ENCODE measurements around the gene HK3. TPM values are rescaled to one million over a fixed set of nuclear protein-coding genes. Genes with fewer than 3 reads are reported as not detected.

HK3 gene
- polyA plus RNA-seq, 2 donors: 0.49 to 1.6 TPM

DNA sequence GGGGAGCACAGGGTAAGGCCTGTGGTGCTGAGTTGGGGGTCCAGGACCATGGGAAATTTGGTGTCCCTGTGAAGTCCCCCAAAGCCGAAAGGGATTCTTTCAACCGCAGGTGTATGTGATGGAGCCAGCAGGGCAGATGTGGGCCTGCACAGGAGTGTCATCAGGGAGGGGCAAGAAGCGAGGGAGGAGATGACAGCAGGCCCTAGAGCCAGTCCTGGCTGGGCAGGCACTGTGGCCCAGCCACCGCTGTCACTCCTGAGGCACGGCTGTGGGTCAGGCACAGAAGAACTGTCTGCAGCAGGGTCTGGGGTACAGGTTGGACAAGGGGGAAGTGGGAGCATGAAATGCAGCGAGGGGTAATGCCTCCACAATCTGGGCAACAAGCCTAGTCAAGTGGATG lies 4.8 kb downstream of the HK3 start:
- Histone ChIP-seq H3K36me3 (ENCODE audit: control insufficient read depth in 2 of 2, insufficient read depth in 2 of 2, low read length in 1 of 2) (no peaks in the 10 kb centered on the region), H3K27me3 (ENCODE audit: control insufficient read depth in 1 of 2, insufficient read depth in 2 of 2, low read length in 2 of 2) (no peaks in the 10 kb centered on the region), H3K9me3 (ENCODE audit: control insufficient read depth in 2 of 2, insufficient read depth in 1 of 2, low read depth in 1 of 2, low read length in 1 of 2) (no peaks in the 10 kb centered on the region), H3K4me1 (ENCODE audit: control insufficient read depth in 2 of 2, insufficient read depth in 2 of 2, low read length in 1 of 2) (no peaks in the 10 kb centered on the region), H3K4me3 (ENCODE audit: low read depth in 1 of 2, low read length in 2 of 2) (no peak overlapping the region), H3K27ac (ENCODE audit: low read depth in 2 of 2, low read length in 1 of 2) (no peak overlapping the region)
- WGBS, 2 donors: 82 to 84% methylated on average over 6 of the region's 6 CpGs

DNA sequence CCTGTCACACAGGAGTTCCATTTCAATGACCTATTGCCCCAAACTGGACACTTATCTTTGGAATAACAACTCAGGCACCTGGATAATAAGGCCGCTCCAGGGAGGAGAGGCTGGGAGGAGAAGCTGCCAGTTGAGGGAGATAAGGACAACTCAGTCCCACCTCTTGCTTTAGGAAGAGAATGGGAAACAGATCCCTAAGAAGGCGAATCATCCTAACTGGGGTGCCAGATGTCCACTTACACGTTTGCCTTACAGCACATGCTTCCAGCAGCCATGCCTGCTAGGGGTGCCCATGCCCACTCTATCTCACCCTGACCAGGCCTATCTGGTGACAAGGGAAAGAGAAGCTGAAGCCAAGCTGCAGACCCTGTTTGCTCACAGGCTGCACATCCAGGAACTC lies 6.5 kb downstream of the HK3 start:
- 58 to 60% methylated on average over 3 of the region's 3 CpGs for WGBS, 2 donors

DNA sequence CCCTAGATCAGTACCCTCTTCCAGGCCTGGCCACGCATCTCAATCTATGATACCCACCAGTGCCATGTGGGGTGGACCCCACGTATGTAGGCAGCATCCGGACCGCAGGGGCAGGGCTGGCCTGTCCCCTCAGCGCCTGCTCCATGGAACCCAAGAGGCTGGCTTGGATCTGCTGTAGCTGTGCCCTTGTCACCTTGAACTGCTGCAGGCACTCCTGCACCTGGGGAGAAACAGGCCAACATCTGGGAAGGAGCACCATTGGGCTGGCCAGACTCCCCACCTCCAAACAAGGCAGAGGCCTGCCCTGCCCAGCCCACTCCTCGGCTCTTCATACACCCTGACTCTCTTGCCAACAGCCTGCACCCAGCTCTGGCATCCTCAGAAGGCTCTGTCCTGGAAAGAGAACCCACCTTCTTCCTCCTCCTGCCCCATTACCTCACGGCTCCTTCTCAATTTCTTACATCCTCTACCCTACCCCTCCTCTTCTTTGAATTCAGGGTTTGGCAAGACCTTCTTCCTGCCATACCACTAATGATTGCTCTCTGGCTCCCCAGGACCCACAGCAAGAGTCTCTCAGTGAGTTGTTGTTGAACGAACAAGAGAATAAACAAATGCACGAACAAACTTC lies 7.7 kb downstream of the HK3 start:
- no peaks in the 10 kb centered on the region for H3K4me1 ChIP-seq (ENCODE audit: control insufficient read depth in 2 of 2, insufficient read depth in 2 of 2, low read length in 1 of 2)
- H3K4me3 ChIP-seq (ENCODE audit: low read depth in 1 of 2, low read length in 2 of 2): no peak overlapping the region
- H3K36me3 ChIP-seq (ENCODE audit: control insufficient read depth in 2 of 2, insufficient read depth in 2 of 2, low read length in 1 of 2): no peaks in the 10 kb centered on the region
- 73 to 83% methylated on average over 9 of the region's 9 CpGs for WGBS, 2 donors
- H3K9me3 ChIP-seq (ENCODE audit: control insufficient read depth in 2 of 2, insufficient read depth in 1 of 2, low read depth in 1 of 2, low read length in 1 of 2): no peaks in the 10 kb centered on the region
- H3K27me3 ChIP-seq (ENCODE audit: control insufficient read depth in 1 of 2, insufficient read depth in 2 of 2, low read length in 2 of 2): no peaks in the 10 kb centered on the region
- H3K27ac ChIP-seq (ENCODE audit: low read depth in 2 of 2, low read length in 1 of 2): no peak overlapping the region

More for the DNA sequence above, 6.5 kb downstream of the HK3 start:
- H3K27ac ChIP-seq (ENCODE audit: low read depth in 2 of 2, low read length in 1 of 2): no peak overlapping the region
- H3K36me3 ChIP-seq (ENCODE audit: control insufficient read depth in 2 of 2, insufficient read depth in 2 of 2, low read length in 1 of 2): no peaks in the 10 kb centered on the region
- no peaks in the 10 kb centered on the region for H3K27me3 ChIP-seq (ENCODE audit: control insufficient read depth in 1 of 2, insufficient read depth in 2 of 2, low read length in 2 of 2)
- H3K4me1 ChIP-seq (ENCODE audit: control insufficient read depth in 2 of 2, insufficient read depth in 2 of 2, low read length in 1 of 2): no peaks in the 10 kb centered on the region
- H3K9me3 ChIP-seq (ENCODE audit: control insufficient read depth in 2 of 2, insufficient read depth in 1 of 2, low read depth in 1 of 2, low read length in 1 of 2): no peaks in the 10 kb centered on the region
- H3K4me3 ChIP-seq (ENCODE audit: low read depth in 1 of 2, low read length in 2 of 2): no peak overlapping the region

DNA sequence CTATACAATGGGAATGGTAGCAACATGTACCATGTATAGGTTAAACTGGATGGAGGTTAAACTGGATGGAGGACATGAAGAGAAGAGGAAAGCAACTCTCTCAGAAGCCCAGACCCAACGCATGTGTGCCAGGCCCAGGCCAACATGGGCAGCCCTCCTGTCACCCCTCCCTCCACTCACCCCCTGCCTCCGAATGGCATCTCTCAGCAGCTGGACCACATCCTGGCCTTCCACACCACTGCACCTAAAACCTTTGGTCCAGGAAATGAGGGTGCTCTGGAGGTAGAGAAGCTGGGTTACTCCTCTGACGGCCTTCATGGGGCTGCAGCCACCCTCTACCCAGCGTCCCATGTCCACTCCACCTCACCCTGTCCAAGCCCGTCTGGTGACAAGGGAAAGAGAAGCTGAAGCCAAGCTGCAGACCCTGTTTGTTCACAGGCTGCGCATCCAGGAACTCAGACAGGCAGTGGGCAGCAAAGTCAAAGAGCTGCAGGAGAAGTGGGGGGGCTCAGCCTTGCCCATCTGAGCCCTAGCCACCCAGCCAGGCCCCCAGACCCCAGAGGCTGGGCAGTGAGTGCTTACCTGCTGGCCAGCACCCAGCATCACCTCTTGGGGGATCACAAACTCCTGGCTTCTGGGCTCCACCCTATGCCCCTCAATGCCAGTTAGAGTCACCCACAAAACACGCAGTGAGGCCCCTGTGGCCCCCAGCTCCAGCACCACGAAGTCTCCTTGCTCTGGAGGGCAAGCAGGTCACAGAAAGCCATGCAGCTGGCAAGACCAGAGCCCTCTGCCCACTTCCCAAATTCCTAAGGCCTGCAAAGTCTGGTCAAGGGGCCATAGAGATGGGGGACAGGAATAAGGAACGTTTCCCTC lies 8.5 kb downstream of the HK3 start:
- Histone ChIP-seq H3K4me3 (ENCODE audit: low read depth in 1 of 2, low read length in 2 of 2) (no peak overlapping the region), H3K4me1 (ENCODE audit: control insufficient read depth in 2 of 2, insufficient read depth in 2 of 2, low read length in 1 of 2) (no peaks in the 10 kb centered on the region), H3K36me3 (ENCODE audit: control insufficient read depth in 2 of 2, insufficient read depth in 2 of 2, low read length in 1 of 2) (no peaks in the 10 kb centered on the region), H3K27me3 (ENCODE audit: control insufficient read depth in 1 of 2, insufficient read depth in 2 of 2, low read length in 2 of 2) (no peaks in the 10 kb centered on the region), H3K9me3 (ENCODE audit: control insufficient read depth in 2 of 2, insufficient read depth in 1 of 2, low read depth in 1 of 2, low read length in 1 of 2) (no peaks in the 10 kb centered on the region), H3K27ac (ENCODE audit: low read depth in 2 of 2, low read length in 1 of 2) (no peak overlapping the region)
- 77% methylated on average over 9 of the region's 9 CpGs for WGBS, 2 donors

DNA sequence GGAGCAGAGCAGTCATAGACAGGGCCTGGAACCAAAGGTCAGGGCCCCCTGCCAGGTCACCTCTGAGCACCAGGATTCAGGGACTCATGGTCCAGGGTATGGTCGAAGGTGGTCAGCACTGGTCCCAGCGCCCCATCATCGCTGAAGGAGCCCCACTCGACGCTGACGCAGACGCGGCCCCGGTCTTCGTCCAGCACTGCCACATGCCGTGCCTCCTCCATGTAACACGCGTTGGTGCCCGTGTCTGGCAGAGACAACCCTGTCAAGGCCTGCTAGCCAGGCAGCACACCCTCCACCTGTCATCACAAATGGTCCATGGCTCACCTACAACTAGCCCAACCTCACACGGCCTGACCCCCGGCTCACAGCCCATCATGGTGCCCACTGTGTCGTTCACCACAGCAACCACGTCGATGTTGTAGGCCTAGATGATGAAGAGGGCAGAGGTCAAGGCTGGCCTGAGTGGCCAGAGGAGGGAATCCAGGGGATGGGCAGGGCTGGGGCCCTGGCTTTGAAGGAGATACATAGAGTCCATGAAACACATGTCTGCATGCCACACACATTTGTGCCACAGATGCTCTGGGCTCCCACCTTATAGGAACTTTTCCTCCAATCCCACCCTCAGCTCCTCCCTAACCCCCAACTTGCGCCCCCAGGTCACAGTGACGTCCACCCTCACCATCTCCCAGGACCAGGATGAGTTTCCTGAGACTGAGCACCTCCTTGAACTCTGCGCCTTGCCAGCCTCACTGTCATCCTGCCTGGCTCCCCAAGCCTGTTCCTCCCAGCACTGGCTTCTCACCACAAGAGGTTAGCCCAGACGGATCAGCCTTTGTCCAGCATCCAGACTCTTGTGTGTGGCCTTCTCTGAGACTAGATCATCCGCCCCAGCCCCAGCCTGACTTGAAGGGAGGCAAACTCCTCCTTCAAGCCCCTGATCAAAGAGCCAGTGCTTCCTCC lies 9.5 kb downstream of the HK3 start:
- no peaks in the 10 kb centered on the region for H3K36me3 ChIP-seq (ENCODE audit: control insufficient read depth in 2 of 2, insufficient read depth in 2 of 2, low read length in 1 of 2)
- H3K4me1 ChIP-seq (ENCODE audit: control insufficient read depth in 2 of 2, insufficient read depth in 2 of 2, low read length in 1 of 2): no peaks in the 10 kb centered on the region
- 89 to 90% methylated on average over 24 of the region's 24 CpGs for WGBS, 2 donors
- H3K27me3 ChIP-seq (ENCODE audit: control insufficient read depth in 1 of 2, insufficient read depth in 2 of 2, low read length in 2 of 2): no peaks in the 10 kb centered on the region
- no peaks in the 10 kb centered on the region for H3K9me3 ChIP-seq (ENCODE audit: control insufficient read depth in 2 of 2, insufficient read depth in 1 of 2, low read depth in 1 of 2, low read length in 1 of 2)
- no peak overlapping the region for H3K4me3 ChIP-seq (ENCODE audit: low read depth in 1 of 2, low read length in 2 of 2)
- no peak overlapping the region for H3K27ac ChIP-seq (ENCODE audit: low read depth in 2 of 2, low read length in 1 of 2)

DNA sequence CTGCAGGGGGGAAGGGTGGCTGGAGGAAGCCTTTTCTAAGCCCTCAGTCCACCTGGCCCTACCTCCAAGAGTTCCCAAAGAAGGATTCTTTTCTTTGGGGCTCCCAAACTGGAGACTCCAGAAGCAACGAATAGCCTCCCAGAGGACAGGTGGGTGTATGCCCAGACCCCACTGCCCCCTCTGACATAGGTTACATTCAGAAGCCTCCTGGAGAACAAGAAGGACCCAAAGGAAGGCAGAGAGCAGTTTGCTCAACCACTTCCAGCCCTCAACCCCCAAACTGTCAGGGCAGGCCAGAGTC lies 10.3 kb downstream of the HK3 start:
- no peaks in the 10 kb centered on the region for H3K4me1 ChIP-seq (ENCODE audit: control insufficient read depth in 2 of 2, insufficient read depth in 2 of 2, low read length in 1 of 2)
- 68 to 78% methylated on average over 1 of the region's 1 CpG for WGBS, 2 donors
- H3K36me3 ChIP-seq (ENCODE audit: control insufficient read depth in 2 of 2, insufficient read depth in 2 of 2, low read length in 1 of 2): no peaks in the 10 kb centered on the region
- no peak overlapping the region for H3K27ac ChIP-seq (ENCODE audit: low read depth in 2 of 2, low read length in 1 of 2)
- H3K27me3 ChIP-seq (ENCODE audit: control insufficient read depth in 1 of 2, insufficient read depth in 2 of 2, low read length in 2 of 2): no peaks in the 10 kb centered on the region
- H3K9me3 ChIP-seq (ENCODE audit: control insufficient read depth in 2 of 2, insufficient read depth in 1 of 2, low read depth in 1 of 2, low read length in 1 of 2): no peaks in the 10 kb centered on the region
- H3K4me3 ChIP-seq (ENCODE audit: low read depth in 1 of 2, low read length in 2 of 2): no peak overlapping the region

DNA sequence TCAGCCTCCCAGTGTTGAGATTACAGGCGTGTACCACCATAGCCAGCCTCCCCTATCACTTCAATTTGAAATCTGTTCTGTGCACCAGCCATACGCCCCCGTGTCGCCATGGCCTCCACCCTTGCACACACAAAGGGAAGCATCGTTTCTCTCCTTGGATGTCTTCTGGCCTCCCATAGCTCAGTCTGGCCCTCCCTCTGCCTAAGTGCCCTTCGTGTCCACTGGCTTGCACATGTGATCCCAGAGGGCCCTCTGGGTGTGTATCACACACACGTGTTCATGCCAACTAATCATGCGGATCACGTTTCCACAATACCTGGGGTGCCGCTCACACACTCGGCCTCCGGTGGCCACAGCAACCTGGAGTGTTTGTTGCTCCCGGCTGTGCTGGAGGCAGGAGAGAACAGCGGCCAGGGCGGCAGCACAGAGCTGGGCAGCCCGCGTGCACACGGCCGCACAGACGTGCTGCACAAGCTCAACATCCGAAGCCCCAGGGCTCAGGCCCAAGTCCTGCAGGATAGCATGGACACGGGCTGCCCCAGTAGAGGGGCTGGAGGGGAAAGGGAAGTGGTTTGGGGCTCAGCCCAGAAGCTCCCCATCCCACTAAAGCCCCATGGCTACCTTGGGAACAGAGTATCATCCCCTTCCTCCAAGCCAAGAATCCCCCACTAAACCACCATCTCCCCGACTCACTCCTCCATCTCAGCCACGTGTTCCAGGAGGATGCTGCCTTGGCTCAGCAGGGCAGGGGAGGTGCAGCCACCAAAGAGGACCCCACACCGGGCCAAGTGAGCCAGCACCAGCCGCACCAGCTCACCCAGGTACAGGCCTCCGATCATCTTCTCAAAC lies 10.9 kb downstream of the HK3 start:
- Histone ChIP-seq H3K9me3 (ENCODE audit: control insufficient read depth in 2 of 2, insufficient read depth in 1 of 2, low read depth in 1 of 2, low read length in 1 of 2) (no peaks in the 10 kb centered on the region), H3K36me3 (ENCODE audit: control insufficient read depth in 2 of 2, insufficient read depth in 2 of 2, low read length in 1 of 2) (no peaks in the 10 kb centered on the region), H3K27ac (ENCODE audit: low read depth in 2 of 2, low read length in 1 of 2) (no peak overlapping the region), H3K4me3 (ENCODE audit: low read depth in 1 of 2, low read length in 2 of 2) (no peak overlapping the region), H3K27me3 (ENCODE audit: control insufficient read depth in 1 of 2, insufficient read depth in 2 of 2, low read length in 2 of 2) (no peaks in the 10 kb centered on the region), H3K4me1 (ENCODE audit: control insufficient read depth in 2 of 2, insufficient read depth in 2 of 2, low read length in 1 of 2) (no peaks in the 10 kb centered on the region)
- WGBS, 2 donors: 85 to 89% methylated on average over 26 to 27 of the region's 27 CpGs

DNA sequence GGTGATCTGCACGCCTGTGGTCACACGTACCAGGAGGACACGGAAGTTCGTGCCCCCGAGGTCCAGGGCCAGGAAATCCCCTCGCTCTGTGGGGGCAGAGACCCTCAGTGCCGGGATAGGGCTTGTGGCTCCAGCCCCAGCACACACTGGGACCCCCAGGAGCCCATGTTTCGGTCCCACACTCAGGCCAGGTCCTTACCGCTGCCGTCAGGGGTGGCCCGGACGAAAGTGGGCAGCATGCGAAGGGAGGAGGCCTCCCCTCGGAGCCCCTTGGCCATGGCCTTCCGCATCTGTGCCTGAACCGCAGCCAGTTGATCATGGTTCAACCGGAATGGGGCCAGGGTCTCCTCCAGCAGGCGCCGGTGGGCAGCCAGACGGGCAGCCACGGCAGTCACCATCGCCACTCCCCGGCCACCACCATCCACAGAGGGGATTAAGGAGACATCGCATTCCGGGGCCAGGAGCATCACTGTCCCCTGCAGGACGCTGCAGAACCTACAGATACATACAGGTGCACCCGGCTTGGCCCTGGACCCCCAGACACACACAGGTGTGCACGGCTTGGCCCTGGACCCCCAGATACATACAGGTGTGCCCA lies 11.8 kb downstream of the HK3 start:
- Histone ChIP-seq H3K4me1 (ENCODE audit: control insufficient read depth in 2 of 2, insufficient read depth in 2 of 2, low read length in 1 of 2) (no peaks in the 10 kb centered on the region), H3K36me3 (ENCODE audit: control insufficient read depth in 2 of 2, insufficient read depth in 2 of 2, low read length in 1 of 2) (no peaks in the 10 kb centered on the region), H3K27ac (ENCODE audit: low read depth in 2 of 2, low read length in 1 of 2) (no peak overlapping the region), H3K9me3 (ENCODE audit: control insufficient read depth in 2 of 2, insufficient read depth in 1 of 2, low read depth in 1 of 2, low read length in 1 of 2) (no peaks in the 10 kb centered on the region), H3K27me3 (ENCODE audit: control insufficient read depth in 1 of 2, insufficient read depth in 2 of 2, low read length in 2 of 2) (no peaks in the 10 kb centered on the region), H3K4me3 (ENCODE audit: low read depth in 1 of 2, low read length in 2 of 2) (no peak overlapping the region)
- 87 to 89% methylated on average over 28 of the region's 28 CpGs for WGBS, 2 donors

All from esophagus (tissue), 2 donors.